ENCODE data around the gene IL27RA.

IL27RA gene

DNA sequence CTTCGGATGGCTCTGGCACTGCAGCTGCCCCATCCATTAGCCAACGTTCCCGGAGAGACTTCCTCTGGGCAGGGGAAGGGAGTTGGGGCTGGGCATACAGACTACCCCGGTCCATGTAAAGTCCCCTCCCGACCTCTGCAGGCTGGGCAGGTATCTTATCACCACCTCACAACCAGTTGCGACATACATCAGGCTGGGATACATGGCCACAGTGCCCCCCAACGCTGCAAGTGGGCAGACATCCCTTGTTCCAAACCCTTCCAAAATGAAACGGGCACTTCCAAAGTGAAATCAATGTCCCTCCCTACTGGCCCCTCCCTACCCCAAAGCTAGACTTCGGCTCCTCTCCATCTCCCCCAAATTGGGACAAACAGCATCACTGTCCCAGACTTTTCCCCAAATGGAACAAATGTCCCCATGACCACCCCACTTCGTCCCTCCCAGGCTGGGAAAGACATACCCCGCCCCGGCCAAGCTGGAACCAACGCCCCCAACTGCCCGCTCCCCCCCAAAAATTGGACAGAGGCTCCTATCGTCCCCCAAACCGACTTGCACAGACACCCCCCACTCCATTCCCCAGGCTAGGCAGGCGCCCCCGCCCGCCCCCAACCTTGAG lies 25.3 kb downstream of the IL27RA start:
- in situ Hi-C loops (cut with MboI; ENCODE audit: low sequenced_read_pairs) = no loop called here

DNA sequence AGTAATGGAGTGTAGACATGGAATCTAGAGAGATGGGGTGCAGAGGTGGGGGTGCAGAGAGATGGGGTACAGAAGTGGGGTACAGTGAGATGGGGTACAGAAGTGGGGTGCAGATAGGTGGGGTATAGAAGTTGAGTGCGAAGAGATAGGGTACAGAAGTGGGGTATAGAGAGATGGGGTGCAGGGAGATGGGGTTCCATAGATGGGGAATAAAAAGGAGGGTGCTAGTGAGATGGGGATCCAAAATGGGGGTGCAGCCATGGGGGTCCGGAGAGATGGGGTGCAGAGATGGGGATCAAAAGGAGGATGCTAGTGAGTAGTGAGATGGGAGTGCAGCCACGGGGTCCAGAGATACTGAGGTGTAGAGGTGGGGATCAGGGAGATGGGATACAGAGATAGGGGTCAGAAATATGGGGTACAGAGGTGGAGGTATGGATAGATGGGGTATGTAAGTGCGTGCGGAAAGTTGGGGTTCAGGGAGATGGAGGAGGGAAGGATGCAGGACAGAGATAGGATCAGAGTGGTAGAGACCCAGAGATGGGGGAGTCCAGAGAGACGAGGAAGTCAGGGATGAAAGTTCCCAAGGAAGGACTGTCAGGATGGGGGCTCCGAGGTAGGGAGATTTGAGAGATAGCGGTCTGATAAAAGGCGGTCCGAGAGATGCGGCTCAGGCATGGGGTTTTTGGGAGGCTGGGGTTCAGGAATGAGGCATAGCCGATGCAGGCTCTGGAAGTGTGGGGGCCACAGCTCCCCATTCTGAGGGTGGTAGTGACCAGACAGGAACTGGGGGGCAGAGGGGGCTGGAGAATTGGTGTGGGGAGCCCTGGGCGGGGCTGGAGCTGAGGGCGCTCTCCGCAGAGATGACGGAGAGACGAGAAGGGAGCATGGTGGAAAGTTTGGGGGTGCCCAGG lies 26.9 kb downstream of the IL27RA start:
- in situ Hi-C loops (cut with MboI; ENCODE audit: low sequenced_read_pairs) = no loop called here

DNA sequence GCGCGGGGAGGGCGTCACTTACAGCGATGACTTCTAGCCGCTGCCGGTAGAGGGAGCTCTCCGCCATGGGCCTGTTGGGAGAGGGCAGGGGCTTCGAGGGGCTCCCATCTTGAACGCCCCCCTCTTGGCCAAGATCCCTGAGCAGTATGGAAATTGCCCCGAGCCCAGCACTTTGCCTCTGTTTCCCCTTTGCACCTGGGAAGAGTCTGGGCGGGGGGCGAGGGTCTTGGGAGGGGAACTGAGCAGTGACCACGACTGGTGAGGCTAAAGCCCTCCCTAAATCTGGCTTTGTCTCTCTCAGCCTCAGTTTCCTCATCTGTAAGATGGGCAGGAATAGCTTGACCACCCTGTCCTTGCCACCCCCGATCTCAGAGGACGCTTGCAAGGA lies 27.5 kb downstream of the IL27RA start:
- in situ Hi-C loops (cut with MboI; ENCODE audit: low sequenced_read_pairs) = no loop called here

GRCh38 chr19:14059652-14060155 lies 28.1 kb downstream of the IL27RA start:
- in situ Hi-C loops (cut with MboI; ENCODE audit: low sequenced_read_pairs) = no loop called here

GRCh38 chr19:14061081-14061749 lies 29.7 kb downstream of the IL27RA start:
- in situ Hi-C loops (cut with MboI; ENCODE audit: low sequenced_read_pairs) = no loop called here

- in situ Hi-C loops (cut with MboI; ENCODE audit: low sequenced_read_pairs) = no loop called here
These were observed 30.4 kb downstream of the IL27RA start, which contains the start of gene PALM3 for GRCh38 chr19:14061751-14062557. Gene PALM3 (minus strand): TSS chr19:14062076. CDS start chr19:14061980, 96 bp downstream.

DNA sequence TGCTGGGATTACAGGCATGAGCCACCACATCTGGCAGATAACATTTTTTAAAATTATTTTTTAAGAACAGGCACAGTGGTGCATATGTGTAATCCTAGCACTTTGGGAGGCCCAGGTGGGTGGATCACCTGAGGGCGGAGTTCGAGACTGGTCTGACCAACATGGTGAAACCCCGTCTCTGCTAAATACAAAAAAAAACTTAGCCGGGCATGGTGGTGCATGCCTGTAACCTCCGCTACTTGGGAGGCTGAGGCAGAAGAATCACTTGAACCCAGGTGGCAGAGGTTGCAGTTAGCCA lies 30.9 kb downstream of the IL27RA start:
- in situ Hi-C loops (cut with MboI; ENCODE audit: low sequenced_read_pairs) = no loop called here

GRCh38 chr19:14063105-14063504 lies 31.5 kb downstream of the IL27RA start:
- in situ Hi-C loops (cut with MboI; ENCODE audit: low sequenced_read_pairs) = no loop called here

- in situ Hi-C loops (cut with MboI; ENCODE audit: low sequenced_read_pairs) = no loop called here
These were observed 34.6 kb downstream of the IL27RA start for GRCh38 chr19:14066134-14066533.

DNA sequence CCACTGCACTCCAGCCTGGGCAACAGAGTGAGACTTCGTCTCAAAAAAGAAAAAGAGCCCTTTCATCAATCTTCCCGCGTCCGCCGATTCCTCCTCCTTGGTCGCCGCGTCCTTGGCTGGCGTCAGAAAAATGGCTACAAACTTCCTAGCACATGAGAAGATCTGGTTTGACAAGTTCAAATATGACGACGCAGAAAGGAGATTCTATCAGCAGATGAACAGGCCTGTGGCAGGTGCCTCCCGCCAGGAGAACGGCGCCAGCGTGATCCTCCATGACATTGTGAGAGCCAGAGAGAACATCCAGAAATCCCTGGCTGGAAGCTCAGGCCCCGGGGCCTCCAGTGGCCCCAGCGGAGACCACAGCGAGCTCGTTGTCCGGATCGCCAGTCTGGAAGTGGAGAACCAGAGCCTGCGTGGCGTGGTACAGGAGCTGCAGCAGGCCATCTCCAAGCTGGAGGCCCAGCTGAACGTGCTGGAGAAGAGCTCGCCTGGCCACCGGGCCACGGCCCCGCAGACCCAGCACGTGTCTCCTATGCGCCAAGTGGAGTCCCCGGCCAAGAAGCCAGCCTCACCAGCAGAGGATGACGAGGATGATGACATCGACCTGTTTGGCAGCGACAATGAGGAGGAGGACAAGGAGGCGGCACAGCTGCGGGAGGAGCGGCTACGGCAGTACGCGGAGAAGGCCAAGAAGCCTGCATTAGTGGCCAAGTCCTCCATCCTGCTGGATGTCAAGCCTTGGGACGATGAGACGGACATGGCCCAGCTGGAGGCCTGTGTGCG lies 38.9 kb downstream of the IL27RA start:
- in situ Hi-C loops (cut with MboI; ENCODE audit: low sequenced_read_pairs) = no loop called here

DNA sequence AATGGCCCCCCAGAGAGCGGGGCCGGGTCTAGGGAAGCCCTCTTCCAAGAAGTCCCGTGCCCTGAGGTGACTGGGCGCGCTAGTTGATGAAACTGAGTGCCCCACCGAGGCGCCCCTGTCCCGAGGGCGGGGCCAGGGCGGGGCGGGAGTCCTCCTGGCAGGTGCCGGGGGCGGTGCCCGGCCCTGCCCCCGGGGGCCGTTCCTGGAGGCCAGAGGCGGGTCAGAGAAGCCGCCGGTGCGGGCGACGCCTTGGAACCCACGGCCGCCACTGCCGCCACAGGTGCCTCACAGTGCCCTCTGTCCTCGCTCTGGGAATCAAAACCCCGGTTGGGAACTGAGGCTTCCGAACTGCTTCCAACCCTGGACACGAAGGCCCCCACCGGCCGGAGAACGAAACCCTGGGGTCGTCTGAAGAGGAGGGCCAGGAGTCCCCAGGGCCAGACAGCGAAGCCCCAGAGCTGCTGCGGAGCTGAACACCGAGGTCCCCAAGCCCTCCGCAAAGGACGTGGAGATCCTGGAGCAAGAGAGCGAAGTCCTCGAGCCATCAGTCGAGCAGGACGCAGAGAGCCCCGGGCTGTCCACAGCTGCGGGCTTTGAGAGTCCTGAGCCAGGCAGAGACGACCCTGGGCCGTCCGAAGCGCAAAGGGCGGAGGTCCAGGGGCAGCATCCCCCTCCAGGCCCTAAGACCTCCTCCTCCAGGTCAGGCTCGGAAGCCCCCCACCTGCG lies 41.1 kb downstream of the IL27RA start, which contains the start of gene MISP3:
Gene MISP3 (plus strand): TSS at position 252 of the 726 bp plus-strand sequence. CDS start 524 bp downstream, outside the sequence.
- in situ Hi-C loops (cut with MboI; ENCODE audit: low sequenced_read_pairs) = no loop called here

DNA sequence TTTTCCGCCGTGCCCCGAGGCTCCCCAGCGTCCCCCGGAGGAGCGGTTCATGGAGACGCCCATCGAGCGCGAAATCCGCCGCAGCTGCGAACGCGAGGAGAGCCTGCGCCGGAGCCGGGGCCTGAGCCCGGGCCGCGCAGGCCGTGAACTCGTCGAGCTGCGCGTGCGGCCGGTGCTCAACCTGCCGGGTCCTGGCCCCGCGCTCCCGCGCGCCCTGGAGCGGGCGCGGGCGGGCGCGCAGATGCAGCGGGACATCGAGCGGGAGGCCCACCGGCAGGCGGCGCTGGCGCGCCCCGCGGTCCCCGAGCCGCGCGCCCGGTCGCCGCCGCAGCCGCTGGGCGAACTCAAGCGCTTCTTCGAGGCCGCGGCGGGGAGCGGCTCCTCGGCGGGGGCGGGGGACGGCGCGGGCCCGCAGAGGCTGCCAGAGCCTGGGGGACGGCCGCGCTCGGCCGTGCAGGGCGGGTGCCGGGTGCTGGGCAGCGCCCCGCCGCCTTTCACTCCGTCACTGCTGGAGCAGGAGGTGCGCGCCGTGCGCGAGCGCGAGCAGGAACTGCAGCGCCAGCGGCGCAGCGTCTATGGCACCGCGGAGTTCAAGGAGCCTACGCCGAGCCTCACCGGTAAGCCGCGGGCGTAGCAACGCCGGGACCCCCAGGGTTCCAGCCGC lies 41.8 kb downstream of the IL27RA start:
- in situ Hi-C loops (cut with MboI; ENCODE audit: low sequenced_read_pairs) = no loop called here

DNA sequence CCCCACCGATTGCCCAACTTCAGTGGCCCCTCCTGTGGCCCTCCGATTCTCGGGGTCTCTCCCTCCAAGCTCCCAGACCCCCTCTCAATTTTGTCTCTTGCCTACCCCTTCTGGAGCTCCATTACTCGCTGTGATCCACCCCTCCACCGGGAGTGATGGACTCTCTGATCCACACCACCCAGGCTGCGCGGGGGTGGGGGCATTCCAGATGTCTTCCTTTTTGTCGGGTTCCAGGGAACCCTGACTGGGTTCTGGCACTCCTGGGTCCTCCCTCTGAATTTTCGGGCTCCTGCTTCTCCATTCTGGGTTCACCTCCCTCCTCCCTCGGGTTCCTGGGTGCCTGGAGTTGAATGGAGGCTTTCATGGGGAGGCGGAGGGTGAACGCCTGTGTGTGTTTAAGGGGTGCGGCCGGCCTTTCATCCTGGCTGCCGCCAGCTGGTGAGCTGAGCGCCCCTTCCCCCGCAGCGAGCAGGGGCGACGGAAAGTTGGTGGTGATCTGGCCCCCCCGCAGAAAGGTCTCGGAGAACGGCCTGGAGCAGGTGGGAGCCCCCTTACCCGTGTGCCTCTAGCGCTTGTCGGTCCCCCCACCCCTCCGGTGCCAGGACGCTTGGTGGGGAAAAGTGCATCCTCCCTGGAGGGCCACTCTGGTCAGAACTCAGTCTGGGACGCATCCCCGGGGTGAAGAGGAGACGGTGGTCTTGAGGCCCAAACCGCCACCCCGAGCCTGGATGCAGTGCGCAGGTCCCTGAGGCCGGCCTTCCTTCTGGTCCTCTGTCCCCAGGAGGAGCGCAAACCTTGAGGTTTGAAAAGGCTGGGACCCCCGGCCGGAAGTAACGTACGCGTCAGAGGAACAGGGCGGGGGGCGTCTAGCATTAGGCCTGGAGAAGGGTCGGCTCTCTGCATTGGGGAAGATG lies 42.6 kb downstream of the IL27RA start:
- in situ Hi-C loops (cut with MboI; ENCODE audit: low sequenced_read_pairs) = no loop called here

DNA sequence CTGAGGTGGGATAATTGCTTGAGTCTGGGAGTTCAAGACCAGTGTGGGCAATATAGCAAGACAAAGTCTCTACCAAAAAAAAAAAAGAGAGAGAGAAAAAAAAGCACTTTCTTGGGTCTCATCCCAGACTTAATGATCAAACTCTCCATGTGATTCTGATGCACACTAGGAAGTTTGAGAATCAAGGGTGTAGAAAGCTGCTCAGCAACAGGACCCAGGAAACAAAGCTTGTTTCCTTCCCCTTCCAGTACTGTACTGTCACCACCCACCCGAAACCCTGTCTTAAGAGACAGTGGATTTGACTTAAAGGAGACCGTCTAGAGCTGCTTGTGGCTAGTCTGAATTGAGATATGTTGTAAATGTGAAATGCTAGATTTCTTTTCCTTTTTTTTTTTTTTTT lies 46.8 kb downstream of the IL27RA start:
- in situ Hi-C loops (cut with MboI; ENCODE audit: low sequenced_read_pairs) = no loop called here

- in situ Hi-C loops (cut with MboI; ENCODE audit: low sequenced_read_pairs) = no loop called here
These were observed 49.6 kb downstream of the IL27RA start for GRCh38 chr19:14080887-14081796.

DNA sequence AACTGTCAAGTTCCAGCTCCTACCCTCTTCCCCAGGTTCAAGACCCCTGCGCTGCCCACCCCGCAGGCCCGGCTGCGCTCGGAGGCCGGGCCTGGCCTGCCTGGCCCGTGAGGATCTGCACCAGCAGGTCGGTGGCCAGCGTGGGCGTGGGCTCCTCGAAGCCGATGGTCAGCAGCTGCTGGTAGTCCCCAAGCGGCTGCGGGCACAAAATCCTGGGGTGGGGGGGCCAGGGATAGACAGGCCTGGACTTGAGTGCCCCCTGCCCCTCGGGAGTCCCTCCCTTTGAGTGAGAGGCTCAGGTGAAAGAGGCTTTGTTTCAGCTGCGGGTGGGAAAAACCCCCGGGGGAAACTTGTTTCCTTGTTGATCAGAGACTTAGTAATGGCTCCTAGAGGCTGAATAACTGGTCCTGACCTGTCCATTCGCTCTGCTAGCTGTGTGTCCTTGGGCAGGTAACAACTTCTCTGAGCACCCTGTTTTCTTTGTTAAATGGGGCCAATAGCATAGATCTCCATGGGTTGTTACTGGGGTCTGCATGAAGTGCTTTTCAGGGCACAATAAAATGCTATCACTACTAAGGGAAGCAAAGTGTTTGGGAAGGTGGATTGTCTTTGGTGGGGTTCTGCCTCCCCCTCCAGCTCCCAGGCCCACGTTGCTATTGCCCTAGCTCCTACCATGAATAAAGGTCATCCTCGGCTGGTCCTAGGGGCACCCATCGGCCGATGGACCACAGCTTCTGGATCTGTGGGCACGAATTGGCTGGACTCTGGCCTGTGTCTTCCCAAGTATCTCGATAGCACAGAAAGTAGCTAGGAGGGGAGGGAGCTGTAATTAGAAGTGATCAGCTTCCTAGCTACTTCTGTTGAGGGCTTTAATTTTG lies 50.5 kb downstream of the IL27RA start:
- in situ Hi-C loops (cut with MboI; ENCODE audit: low sequenced_read_pairs) = no loop called here

Data from hTERT RPE-1 (cell line).